HFFc6 (cell line): ENCODE results near the gene ALDH3B1. TPM values are rescaled to one million over a fixed set of nuclear protein-coding genes. Genes with fewer than 3 reads are reported as not detected.

Experiments
- DNase-seq: peaks from one replicate; pipeline ENCODE4 v3.0.0-alpha.2; 2018
- H3K27ac Mint-ChIP-seq: 2 replicates; pipeline ENCODE4 v1.8.0; 2020; ENCODE audit warnings: mild to moderate bottlenecking, mixed read lengths
- H3K27me3 Mint-ChIP-seq: 2 replicates; pipeline ENCODE4 v1.8.0; 2021; ENCODE audit warnings: mild to moderate bottlenecking, moderate library complexity, mixed read lengths; ENCODE audit not compliant: insufficient read depth
- H3K36me3 Mint-ChIP-seq: 2 replicates; pipeline ENCODE4 v1.8.0; 2021; ENCODE audit warnings: low read depth, mixed read lengths
- H3K4me1 Mint-ChIP-seq: 2 replicates; pipeline ENCODE4 v1.8.0; 2020; ENCODE audit warnings: low read depth, mixed read lengths
- H3K4me3 Mint-ChIP-seq: 2 replicates; pipeline ENCODE4 v1.8.0; 2020; ENCODE audit warnings: mild to moderate bottlenecking, moderate library complexity, mixed read lengths
- H3K9me3 Mint-ChIP-seq: 2 replicates; pipeline ENCODE4 v1.8.0; 2020; ENCODE audit warnings: mild to moderate bottlenecking, mixed read lengths
- total RNA-seq, 6 experiments: library from RNA; stranded (reverse); fragmentation: NEBNext Ultra II Directional; extraction: Animal tissue kit (Norgen Biotek cat#: 25700); gene quantifications; 2 replicates in 1 of 6; 3 replicates in 5 of 6; pipeline ENCODE4 v1.2.3, GENCODE V29; 2021
- TF ChIP-seq, protein P1 (sequence below): fragments of 200-600 bp; sonication (generic); IDR thresholded peaks from 2 replicates; pipeline ENCODE4 v1.5.0; 2021; ENCODE audit warnings: antibody characterized with exemption, mild to moderate bottlenecking

ALDH3B1 gene
- total RNA-seq, 6 experiments from 2014 or later = 29.5 to 47.4 (median 43.4) TPM

GRCh38 chr11:68049509-68050370, 39.6 kb downstream of the ALDH3B1 start:
- no peak overlapping the region for H3K27ac Mint-ChIP-seq
- no peak for DNase-seq
- no peaks in the 10 kb centered on the region for H3K9me3 Mint-ChIP-seq
- peaks cover 16% of the 10 kb centered on the region for H3K36me3 Mint-ChIP-seq
- no peaks in the 10 kb centered on the region for H3K4me1 Mint-ChIP-seq
- TF ChIP-seq, protein P1, sequence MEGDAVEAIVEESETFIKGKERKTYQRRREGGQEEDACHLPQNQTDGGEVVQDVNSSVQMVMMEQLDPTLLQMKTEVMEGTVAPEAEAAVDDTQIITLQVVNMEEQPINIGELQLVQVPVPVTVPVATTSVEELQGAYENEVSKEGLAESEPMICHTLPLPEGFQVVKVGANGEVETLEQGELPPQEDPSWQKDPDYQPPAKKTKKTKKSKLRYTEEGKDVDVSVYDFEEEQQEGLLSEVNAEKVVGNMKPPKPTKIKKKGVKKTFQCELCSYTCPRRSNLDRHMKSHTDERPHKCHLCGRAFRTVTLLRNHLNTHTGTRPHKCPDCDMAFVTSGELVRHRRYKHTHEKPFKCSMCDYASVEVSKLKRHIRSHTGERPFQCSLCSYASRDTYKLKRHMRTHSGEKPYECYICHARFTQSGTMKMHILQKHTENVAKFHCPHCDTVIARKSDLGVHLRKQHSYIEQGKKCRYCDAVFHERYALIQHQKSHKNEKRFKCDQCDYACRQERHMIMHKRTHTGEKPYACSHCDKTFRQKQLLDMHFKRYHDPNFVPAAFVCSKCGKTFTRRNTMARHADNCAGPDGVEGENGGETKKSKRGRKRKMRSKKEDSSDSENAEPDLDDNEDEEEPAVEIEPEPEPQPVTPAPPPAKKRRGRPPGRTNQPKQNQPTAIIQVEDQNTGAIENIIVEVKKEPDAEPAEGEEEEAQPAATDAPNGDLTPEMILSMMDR = no peak
- no peak overlapping the region for H3K4me3 Mint-ChIP-seq
- H3K27me3 Mint-ChIP-seq = peaks cover 4% of the 10 kb centered on the region

DNA sequence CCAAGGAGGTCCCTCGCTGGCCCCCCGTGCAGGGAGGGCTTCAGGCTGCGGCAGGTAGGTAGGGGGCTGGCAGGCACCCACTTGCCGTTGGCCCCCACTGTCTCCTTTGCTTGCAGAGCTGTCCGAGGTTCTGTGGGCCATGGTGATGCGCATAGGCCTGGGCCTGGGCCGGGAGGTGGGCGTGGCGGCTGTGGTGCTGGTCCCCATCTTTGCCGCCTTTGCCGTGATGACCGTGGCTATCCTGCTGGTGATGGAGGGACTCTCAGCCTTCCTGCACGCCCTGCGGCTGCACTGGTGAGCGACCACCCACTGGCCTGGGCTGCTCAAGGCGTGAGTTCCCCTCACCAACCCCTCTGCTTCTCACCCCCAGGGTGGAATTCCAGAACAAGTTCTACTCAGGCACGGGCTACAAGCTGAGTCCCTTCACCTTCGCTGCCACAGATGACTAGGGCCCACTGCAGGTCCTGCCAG, 40.3 kb downstream of the ALDH3B1 start:
- peak overlapping the region; percentile 8; the same call in 1 of the 2 replicates for H3K27ac Mint-ChIP-seq
- no peaks in the 10 kb centered on the region for H3K4me1 Mint-ChIP-seq
- no peak for DNase-seq
- H3K9me3 Mint-ChIP-seq = no peaks in the 10 kb centered on the region
- TF ChIP-seq, protein P1 = no peak
- H3K36me3 Mint-ChIP-seq = peaks cover 16% of the 10 kb centered on the region
- H3K4me3 Mint-ChIP-seq = no peak overlapping the region
- peaks cover 4% of the 10 kb centered on the region for H3K27me3 Mint-ChIP-seq

- DNase-seq = no peak
- Mint-ChIP-seq H3K27me3 (peaks cover 4% of the 10 kb centered on the region), H3K36me3 (peaks cover 16% of the 10 kb centered on the region), H3K4me1 (peaks cover 4% of the 10 kb centered on the region; the same call in 1 of the 2 replicates), H3K4me3 (no peak overlapping the region), H3K9me3 (no peaks in the 10 kb centered on the region), H3K27ac (no peak overlapping the region)
- TF ChIP-seq, protein P1 = no peak
Observed at GRCh38 chr11:68051191-68052136, 41.3 kb downstream of the ALDH3B1 start.

- Mint-ChIP-seq H3K27me3 (peaks cover 4% of the 10 kb centered on the region), H3K36me3 (peaks cover 16% of the 10 kb centered on the region), H3K27ac (no peak overlapping the region), H3K4me3 (no peak overlapping the region), H3K4me1 (peaks cover 4% of the 10 kb centered on the region; the same call in 1 of the 2 replicates), H3K9me3 (no peaks in the 10 kb centered on the region)
- no peak for DNase-seq
- TF ChIP-seq, protein P1 = no peak
Observed at GRCh38 chr11:68052137-68052873, 42.2 kb downstream of the ALDH3B1 start.

- no peak for DNase-seq
- no peak overlapping the region for H3K27ac Mint-ChIP-seq
Observed at GRCh38 chr11:68053117-68053516, 43.0 kb downstream of the ALDH3B1 start.

More at GRCh38 chr11:68053117-68053516, 43.0 kb downstream of the ALDH3B1 start:
- H3K9me3 Mint-ChIP-seq = no peaks in the 10 kb centered on the region
- H3K4me3 Mint-ChIP-seq = no peak overlapping the region
- H3K36me3 Mint-ChIP-seq = peaks cover 16% of the 10 kb centered on the region
- peaks cover 4% of the 10 kb centered on the region for H3K27me3 Mint-ChIP-seq
- TF ChIP-seq, protein P1 = no peak
- H3K4me1 Mint-ChIP-seq = peaks cover 4% of the 10 kb centered on the region; the same call in 1 of the 2 replicates
